ENCODE measurements around the gene FOXN1.
A peak's percentile ranks its signal among the peaks of the same experiment; 100 is the strongest.

- TF ChIP-seq CTCF (IDR thresholded peaks at IDR 0.05 in 8 of 11, conservative IDR thresholded peaks at IDR 0.05 in 3 of 11), result peak; percentile 89 to 99 (median 96)
- TF ChIP-seq POLR2AphosphoS5 (IDR thresholded peaks at IDR 0.05), result peak; percentile 49 to 62 (median 52)
- no peak for TF ChIP-seq POLR2A (IDR thresholded peaks at IDR 0.05)
Measured at GRCh38 chr17:28547623-28548416, 41.7 kb downstream of the FOXN1 start.
